ENCODE measurements around the gene PHETA2.

The PHETA2 gene

DNA sequence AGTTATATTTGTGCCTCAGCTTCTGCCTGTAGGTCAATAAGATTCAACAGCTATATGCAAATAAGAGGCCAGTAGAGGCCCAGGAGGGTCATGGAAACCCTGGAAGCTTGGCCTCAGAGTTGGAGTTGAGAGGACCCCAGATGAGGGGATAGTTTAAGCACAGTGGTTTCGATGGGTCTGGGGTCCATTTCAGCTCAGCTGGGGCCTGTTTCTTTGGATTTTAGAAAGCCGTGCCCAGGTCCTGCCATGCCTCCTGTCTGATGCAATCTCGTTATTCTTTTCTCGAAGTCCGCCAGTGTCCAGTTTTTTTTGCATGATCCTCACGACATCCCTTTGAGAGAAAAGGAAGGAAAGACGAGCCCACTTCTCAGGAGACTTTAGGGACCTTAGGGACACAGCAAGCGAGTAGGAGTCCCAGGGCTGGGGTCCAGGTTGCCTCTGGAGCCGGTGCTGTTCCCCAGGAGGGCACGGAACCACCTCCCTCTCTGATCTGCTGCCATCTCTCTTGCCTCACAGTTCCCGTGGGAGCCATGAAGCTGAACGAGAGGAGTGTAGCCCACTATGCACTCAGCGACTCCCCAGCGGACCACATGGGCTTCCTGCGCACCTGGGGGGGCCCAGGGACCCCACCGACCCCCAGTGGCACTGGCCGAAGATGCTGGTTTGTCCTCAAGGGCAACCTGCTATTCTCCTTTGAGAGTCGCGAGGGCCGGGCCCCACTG lies 2.9 kb downstream of the PHETA2 start:
- TF ChIP-seq, protein P1, sequence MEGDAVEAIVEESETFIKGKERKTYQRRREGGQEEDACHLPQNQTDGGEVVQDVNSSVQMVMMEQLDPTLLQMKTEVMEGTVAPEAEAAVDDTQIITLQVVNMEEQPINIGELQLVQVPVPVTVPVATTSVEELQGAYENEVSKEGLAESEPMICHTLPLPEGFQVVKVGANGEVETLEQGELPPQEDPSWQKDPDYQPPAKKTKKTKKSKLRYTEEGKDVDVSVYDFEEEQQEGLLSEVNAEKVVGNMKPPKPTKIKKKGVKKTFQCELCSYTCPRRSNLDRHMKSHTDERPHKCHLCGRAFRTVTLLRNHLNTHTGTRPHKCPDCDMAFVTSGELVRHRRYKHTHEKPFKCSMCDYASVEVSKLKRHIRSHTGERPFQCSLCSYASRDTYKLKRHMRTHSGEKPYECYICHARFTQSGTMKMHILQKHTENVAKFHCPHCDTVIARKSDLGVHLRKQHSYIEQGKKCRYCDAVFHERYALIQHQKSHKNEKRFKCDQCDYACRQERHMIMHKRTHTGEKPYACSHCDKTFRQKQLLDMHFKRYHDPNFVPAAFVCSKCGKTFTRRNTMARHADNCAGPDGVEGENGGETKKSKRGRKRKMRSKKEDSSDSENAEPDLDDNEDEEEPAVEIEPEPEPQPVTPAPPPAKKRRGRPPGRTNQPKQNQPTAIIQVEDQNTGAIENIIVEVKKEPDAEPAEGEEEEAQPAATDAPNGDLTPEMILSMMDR (IDR thresholded peaks at IDR 0.05; ENCODE audit: insufficient read depth, low read length, poor library complexity, severe bottlenecking) = no peak
- no peak for TF ChIP-seq EZH2phosphoT487 (conservative IDR thresholded peaks at IDR 0.05; ENCODE audit: low read length)
- Histone ChIP-seq H3K27me3 (ENCODE audit: low read length) (no peaks in the 10 kb centered on the region), H3K27ac (ENCODE audit: low read depth, low read length) (no peak overlapping the region), H3K36me3 (ENCODE audit: low read length) (no peaks in the 10 kb centered on the region), H3K79me2 (ENCODE audit: insufficient read depth, low read length) (peaks cover 20% of the 10 kb centered on the region), H3K4me3 (ENCODE audit: insufficient read depth, low read length, poor library complexity, severe bottlenecking) (no peak overlapping the region), H3K9me2 (replicated peaks; ENCODE audit: insufficient read depth, low read length) (no peaks in the 10 kb centered on the region), H3K4me2 (ENCODE audit: low read depth, low read length, poor library complexity, severe bottlenecking) (no peak overlapping the region), H3F3A (ENCODE audit: insufficient read depth) (no peaks in the 10 kb centered on the region), H4K20me1 (ENCODE audit: low read depth, low read length) (no peaks in the 10 kb centered on the region), H3K9ac (ENCODE audit: low read length) (no peak overlapping the region), H3K9me3 (ENCODE audit: insufficient read depth, low read length) (no peaks in the 10 kb centered on the region), H2AFZ (ENCODE audit: low read depth, low read length, severe bottlenecking) (no peak overlapping the region)

DNA sequence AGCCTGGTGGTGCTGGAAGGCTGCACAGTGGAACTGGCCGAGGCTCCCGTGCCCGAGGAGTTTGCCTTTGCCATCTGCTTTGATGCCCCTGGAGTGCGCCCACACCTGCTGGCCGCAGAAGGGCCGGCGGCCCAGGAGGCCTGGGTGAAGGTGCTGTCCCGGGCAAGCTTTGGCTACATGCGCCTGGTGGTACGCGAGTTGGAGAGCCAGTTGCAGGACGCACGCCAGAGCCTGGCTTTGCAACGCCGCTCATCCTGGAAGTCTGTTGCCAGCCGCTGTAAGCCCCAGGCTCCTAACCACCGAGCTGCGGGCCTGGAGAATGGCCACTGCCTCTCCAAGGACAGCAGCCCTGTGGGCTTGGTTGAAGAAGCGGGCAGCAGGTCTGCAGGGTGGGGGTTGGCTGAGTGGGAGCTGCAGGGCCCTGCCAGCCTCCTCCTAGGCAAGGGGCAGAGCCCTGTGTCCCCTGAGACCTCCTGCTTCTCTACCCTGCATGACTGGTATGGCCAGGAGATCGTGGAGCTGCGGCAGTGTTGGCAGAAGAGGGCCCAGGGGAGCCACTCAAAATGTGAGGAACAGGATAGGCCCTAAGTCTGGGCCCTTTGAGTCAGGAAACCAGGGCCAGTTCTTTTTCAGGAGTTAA lies 3.6 kb downstream of the PHETA2 start:
- no peak overlapping the region for H3K9ac ChIP-seq (ENCODE audit: low read length)
- no peak overlapping the region for H3K4me2 ChIP-seq (ENCODE audit: low read depth, low read length, poor library complexity, severe bottlenecking)
- peaks cover 23% of the 10 kb centered on the region for H3K79me2 ChIP-seq (ENCODE audit: insufficient read depth, low read length)
- no peaks in the 10 kb centered on the region for H3K9me2 ChIP-seq (replicated peaks; ENCODE audit: insufficient read depth, low read length)
- H2AFZ ChIP-seq (ENCODE audit: low read depth, low read length, severe bottlenecking) = no peak overlapping the region
- no peaks in the 10 kb centered on the region for H4K20me1 ChIP-seq (ENCODE audit: low read depth, low read length)
- H3K27me3 ChIP-seq (ENCODE audit: low read length) = no peaks in the 10 kb centered on the region
- no peaks in the 10 kb centered on the region for H3K9me3 ChIP-seq (ENCODE audit: insufficient read depth, low read length)
- H3F3A ChIP-seq (ENCODE audit: insufficient read depth) = no peaks in the 10 kb centered on the region
- no peak overlapping the region for H3K27ac ChIP-seq (ENCODE audit: low read depth, low read length)
- no peak for TF ChIP-seq EZH2phosphoT487 (conservative IDR thresholded peaks at IDR 0.05; ENCODE audit: low read length)
- TF ChIP-seq, protein P1 (IDR thresholded peaks at IDR 0.05; ENCODE audit: insufficient read depth, low read length, poor library complexity, severe bottlenecking) = no peak
- peaks cover 3% of the 10 kb centered on the region; the same call in 1 of the 2 replicates for H3K36me3 ChIP-seq (ENCODE audit: low read length)
- H3K4me3 ChIP-seq (ENCODE audit: insufficient read depth, low read length, poor library complexity, severe bottlenecking) = no peak overlapping the region

DNA sequence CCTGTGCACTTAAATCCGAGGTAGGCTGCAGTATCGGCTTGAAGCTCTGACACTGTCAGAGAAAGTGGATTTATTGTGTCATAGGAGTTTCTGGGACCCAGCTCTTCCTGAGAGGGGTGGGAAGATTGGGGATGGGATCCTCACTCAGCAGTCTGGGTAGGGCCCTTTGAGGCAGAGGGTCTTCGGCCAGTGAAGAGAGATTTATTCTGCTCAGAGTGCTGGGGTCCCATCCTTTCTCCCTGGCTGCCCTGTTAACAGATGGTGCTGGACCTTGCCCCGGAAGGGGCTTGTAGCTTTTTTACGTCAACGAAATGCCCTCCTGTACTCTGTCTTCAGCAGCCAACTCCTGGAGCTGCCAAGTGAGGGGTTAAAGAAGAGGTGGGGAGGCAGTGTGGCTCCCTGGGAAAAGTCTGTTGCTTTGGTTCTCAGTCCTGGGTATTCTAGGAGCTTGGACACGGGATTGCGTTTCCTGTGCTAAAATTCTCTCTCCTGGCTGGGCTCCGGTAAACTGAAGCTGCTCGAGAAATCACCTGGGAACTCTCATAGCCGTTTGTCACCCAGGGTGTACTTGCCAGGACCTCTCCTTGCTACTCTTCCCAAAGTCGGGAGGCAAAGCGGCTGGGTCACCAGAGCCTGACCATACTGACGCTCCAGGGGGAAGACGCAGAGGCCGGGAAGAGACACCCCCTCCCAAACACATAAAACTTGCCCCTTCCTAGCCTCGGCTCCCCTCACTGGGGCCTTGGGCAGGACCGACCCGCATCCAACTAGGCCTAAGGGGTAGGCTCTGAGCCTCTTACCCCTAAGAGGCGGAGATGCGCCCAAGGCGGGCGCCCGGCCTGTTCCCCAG lies 4.6 kb downstream of the PHETA2 start:
- H3K36me3 ChIP-seq (ENCODE audit: low read length) = peaks cover 6% of the 10 kb centered on the region
- H3K27me3 ChIP-seq (ENCODE audit: low read length) = no peaks in the 10 kb centered on the region
- peak overlapping the region; percentile 77 for H3K27ac ChIP-seq (ENCODE audit: low read depth, low read length)
- H3K9me2 ChIP-seq (replicated peaks; ENCODE audit: insufficient read depth, low read length) = no peaks in the 10 kb centered on the region
- TF ChIP-seq EZH2phosphoT487 (conservative IDR thresholded peaks at IDR 0.05; ENCODE audit: low read length) = no peak
- TF ChIP-seq, protein P1 (IDR thresholded peaks at IDR 0.05; ENCODE audit: insufficient read depth, low read length, poor library complexity, severe bottlenecking) = no peak
- H3K79me2 ChIP-seq (ENCODE audit: insufficient read depth, low read length) = peaks cover 26% of the 10 kb centered on the region
- H3F3A ChIP-seq (ENCODE audit: insufficient read depth) = no peaks in the 10 kb centered on the region
- H3K4me2 ChIP-seq (ENCODE audit: low read depth, low read length, poor library complexity, severe bottlenecking) = peak overlapping the region; percentile 94
- no peaks in the 10 kb centered on the region for H4K20me1 ChIP-seq (ENCODE audit: low read depth, low read length)
- H3K9ac ChIP-seq (ENCODE audit: low read length) = peak overlapping the region; percentile 80
- no peaks in the 10 kb centered on the region for H3K9me3 ChIP-seq (ENCODE audit: insufficient read depth, low read length)
- H3K4me3 ChIP-seq (ENCODE audit: insufficient read depth, low read length, poor library complexity, severe bottlenecking) = peak overlapping the region; percentile 75
- H2AFZ ChIP-seq (ENCODE audit: low read depth, low read length, severe bottlenecking) = peak overlapping the region; percentile 72
